Stomach (tissue), 4 donors: ENCODE measurements around the gene FHOD3.

Experiments used
- POLR2A ChIP-seq, 4 donors: fragments of 450-650 bp; IDR thresholded peaks; one replicate each; pipeline ENCODE4 v1.6.1; 2016; ENCODE audit warnings: antibody characterized with exemption in 4 of 4, control low read depth in 2 of 4, mild to moderate bottlenecking in 1 of 4, moderate library complexity in 1 of 4
- TF ChIP-seq, protein P1 (sequence below), 7 experiments: fragments of 450-650 bp in 4 of 7; fragments of 200-600 bp in 3 of 7; sonication (generic) in 3 of 7; IDR thresholded peaks; one replicate each; pipeline ENCODE4 v1.5.1; 2016 to 2019; ENCODE audit warnings: antibody characterized with exemption in 7 of 7, control low read depth in 2 of 7, mild to moderate bottlenecking in 1 of 7

DNA sequence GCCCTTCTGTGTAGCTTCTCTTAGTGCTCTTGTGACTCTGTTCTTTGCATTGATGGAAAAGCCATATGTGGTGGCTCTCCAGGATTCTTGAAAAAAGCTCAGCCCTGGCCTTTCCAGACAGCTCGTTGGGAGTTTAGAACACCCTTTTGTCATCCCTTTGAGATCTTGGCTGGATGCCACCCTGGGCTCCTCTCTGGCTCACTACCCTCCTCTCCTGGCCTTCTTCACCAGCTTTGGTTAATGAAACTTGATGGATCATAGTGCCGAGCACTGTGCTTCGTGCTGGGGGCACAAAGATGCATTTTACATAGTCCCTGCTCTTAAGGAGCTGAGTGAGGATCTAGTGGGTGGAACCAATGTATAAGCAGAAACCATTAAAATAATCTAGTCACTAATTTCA is 15.6 kb upstream of the FHOD3 start:
- no peak for TF ChIP-seq POLR2A (IDR thresholded peaks at IDR 0.05)
- TF ChIP-seq, protein P1, sequence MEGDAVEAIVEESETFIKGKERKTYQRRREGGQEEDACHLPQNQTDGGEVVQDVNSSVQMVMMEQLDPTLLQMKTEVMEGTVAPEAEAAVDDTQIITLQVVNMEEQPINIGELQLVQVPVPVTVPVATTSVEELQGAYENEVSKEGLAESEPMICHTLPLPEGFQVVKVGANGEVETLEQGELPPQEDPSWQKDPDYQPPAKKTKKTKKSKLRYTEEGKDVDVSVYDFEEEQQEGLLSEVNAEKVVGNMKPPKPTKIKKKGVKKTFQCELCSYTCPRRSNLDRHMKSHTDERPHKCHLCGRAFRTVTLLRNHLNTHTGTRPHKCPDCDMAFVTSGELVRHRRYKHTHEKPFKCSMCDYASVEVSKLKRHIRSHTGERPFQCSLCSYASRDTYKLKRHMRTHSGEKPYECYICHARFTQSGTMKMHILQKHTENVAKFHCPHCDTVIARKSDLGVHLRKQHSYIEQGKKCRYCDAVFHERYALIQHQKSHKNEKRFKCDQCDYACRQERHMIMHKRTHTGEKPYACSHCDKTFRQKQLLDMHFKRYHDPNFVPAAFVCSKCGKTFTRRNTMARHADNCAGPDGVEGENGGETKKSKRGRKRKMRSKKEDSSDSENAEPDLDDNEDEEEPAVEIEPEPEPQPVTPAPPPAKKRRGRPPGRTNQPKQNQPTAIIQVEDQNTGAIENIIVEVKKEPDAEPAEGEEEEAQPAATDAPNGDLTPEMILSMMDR (IDR thresholded peaks at IDR 0.05) = no peak
